HEK293 (cell line): ENCODE results near the gene SLC12A3.

Experiments
- CTCF ChIA-PET: fragments of 350-600 bp; formaldehyde crosslinking; extraction: SDS; loops from one replicate; lab custom pipeline; 2021; ENCODE audit warnings: antibody characterized with exemption; lab: Yijun Ruan, JAX
- POLR2A ChIA-PET: fragments of 300-600 bp; formaldehyde crosslinking; extraction: SDS; loops from one replicate; lab custom pipeline; 2020; ENCODE audit warnings: antibody characterized with exemption, inconsistent platforms; lab: Yijun Ruan, JAX
- H3K27ac ChIP-seq: fragments of 200-500 bp; sonication (Bioruptor generic); 2 replicates; pipeline ENCODE4 v1.5.1; 2014; ENCODE audit warnings: low read depth, low read length, control low read depth, inconsistent platforms; ENCODE audit errors: extremely low read depth
- H3K36me3 ChIP-seq, 2 experiments: fragments of 200-500 bp in 1 of 2; sonication (Bioruptor generic) in 1 of 2; 1 replicate in 1 of 2; 2 replicates in 1 of 2; pipeline ENCODE4 v1.5.1; 2014 to 2017; ENCODE audit warnings: inconsistent platforms in 2 of 2, low read length in 2 of 2; ENCODE audit not compliant: control insufficient read depth in 2 of 2, insufficient read depth in 1 of 2
- H3K4me1 ChIP-seq: fragments of 200-500 bp; sonication (Bioruptor generic); 2 replicates; pipeline ENCODE4 v1.5.1; 2014; ENCODE audit warnings: mild to moderate bottlenecking, low read length, inconsistent platforms; ENCODE audit not compliant: control insufficient read depth, insufficient read depth
- H3K4me3 ChIP-seq: 2 replicates; pipeline ENCODE4 v1.5.1; 2011; ENCODE audit warnings: low read depth, mild to moderate bottlenecking, control low read depth, low read length, moderate library complexity
- H3K9me3 ChIP-seq: fragments of 200-500 bp; sonication (Bioruptor generic); 2 replicates; pipeline ENCODE4 v1.5.1; 2014; ENCODE audit warnings: low read depth, low read length, inconsistent platforms; ENCODE audit not compliant: control insufficient read depth, insufficient read depth
- EGR2 ChIP-seq: fragments of 450-650 bp; formaldehyde crosslinking; IDR thresholded peaks from 2 replicates; pipeline ENCODE4 v1.5.1; 2016; ENCODE audit warnings: low read depth, missing biosample characterization, missing genetic modification characterization
- GLI2 ChIP-seq: fragments of 450-650 bp; formaldehyde crosslinking; IDR thresholded peaks from 2 replicates; pipeline ENCODE4; 2017; ENCODE audit warnings: missing biosample characterization, missing genetic modification characterization, low read depth, borderline replicate concordance
- KLF16 ChIP-seq: fragments of 450-650 bp; formaldehyde crosslinking; IDR thresholded peaks from 2 replicates; pipeline ENCODE4 v1.5.1; 2017; ENCODE audit warnings: missing biosample characterization, missing genetic modification characterization
- PRDM4 ChIP-seq: fragments of 450-650 bp; formaldehyde crosslinking; IDR thresholded peaks from 2 replicates; pipeline ENCODE4 v1.5.1; 2017; ENCODE audit warnings: missing biosample characterization, missing genetic modification characterization
- SCRT2 ChIP-seq: fragments of 450-650 bp; formaldehyde crosslinking; IDR thresholded peaks from 2 replicates; pipeline ENCODE4 v1.5.1; 2016; ENCODE audit warnings: missing biosample characterization, missing genetic modification characterization
- YY1 ChIP-seq: fragments of 450-650 bp; formaldehyde crosslinking; IDR thresholded peaks from 2 replicates; pipeline ENCODE4 v1.5.1; 2018; ENCODE audit warnings: missing biosample characterization, missing genetic modification characterization
- ZFP37 ChIP-seq: fragments of 450-650 bp; formaldehyde crosslinking; IDR thresholded peaks from 2 replicates; pipeline ENCODE4 v1.5.1; 2016; ENCODE audit warnings: missing biosample characterization, missing genetic modification characterization
- ZNF132 ChIP-seq: fragments of 450-650 bp; formaldehyde crosslinking; IDR thresholded peaks from 2 replicates; pipeline ENCODE4 v1.5.1; 2017; ENCODE audit warnings: missing biosample characterization, missing genetic modification characterization, borderline replicate concordance
- ZNF211 ChIP-seq: fragments of 450-650 bp; formaldehyde crosslinking; IDR thresholded peaks from 2 replicates; pipeline ENCODE4 v1.5.1; 2016; ENCODE audit warnings: low read depth, missing biosample characterization, missing genetic modification characterization
- ZNF223 ChIP-seq: fragments of 450-650 bp; formaldehyde crosslinking; IDR thresholded peaks from 2 replicates; pipeline ENCODE4 v1.5.1; 2016; ENCODE audit warnings: missing biosample characterization, missing genetic modification characterization
- ZNF239 ChIP-seq: fragments of 450-650 bp; formaldehyde crosslinking; IDR thresholded peaks from 2 replicates; pipeline ENCODE4 v1.5.1; 2016; ENCODE audit warnings: missing biosample characterization, missing genetic modification characterization
- ZNF280C ChIP-seq: fragments of 450-650 bp; formaldehyde crosslinking; IDR thresholded peaks from 2 replicates; pipeline ENCODE4 v1.5.1; 2016; ENCODE audit warnings: missing biosample characterization, missing genetic modification characterization
- ZNF350 ChIP-seq: fragments of 450-650 bp; formaldehyde crosslinking; IDR thresholded peaks from 2 replicates; pipeline ENCODE4 v1.5.0; 2017; ENCODE audit warnings: missing biosample characterization, mild to moderate bottlenecking, missing genetic modification characterization
- ZNF513 ChIP-seq: fragments of 450-650 bp; IDR thresholded peaks from 2 replicates; pipeline ENCODE4 v1.5.1; 2018; ENCODE audit warnings: missing biosample characterization, missing genetic modification characterization
- ZNF654 ChIP-seq: fragments of 450-650 bp; formaldehyde crosslinking; IDR thresholded peaks from 2 replicates; pipeline ENCODE4 v1.5.1; 2016; ENCODE audit warnings: low read depth, missing biosample characterization, missing genetic modification characterization
- ZNF677 ChIP-seq: fragments of 450-650 bp; IDR thresholded peaks from 2 replicates; pipeline ENCODE4 v1.5.0; 2018; ENCODE audit warnings: missing biosample characterization, mild to moderate bottlenecking, missing genetic modification characterization, moderate library complexity
- ZNF768 ChIP-seq: fragments of 450-650 bp; formaldehyde crosslinking; IDR thresholded peaks from 2 replicates; pipeline ENCODE4 v1.5.1; 2018; ENCODE audit warnings: missing biosample characterization, mild to moderate bottlenecking, missing genetic modification characterization

SLC12A3 gene

GRCh38 chr16:56861092-56861610, 3.9 kb upstream of the SLC12A3 start (continued):
- TF ChIP-seq EGR2 (peak; percentile 64), ZNF350 (tag by site-specific recombination) (no peak)
- TF ChIP-seq, all 188 proteins: peak for 11

GRCh38 chr16:56861756-56862155, 3.3 kb upstream of the SLC12A3 start:
- Histone ChIP-seq H3K27ac (no peak overlapping the region), H3K9me3 (no peaks in the 10 kb centered on the region), H3K4me3 (no peak overlapping the region), H3K36me3 (no peaks in the 10 kb centered on the region), H3K4me1 (peaks cover 12% of the 10 kb centered on the region)
- ChIA-PET POLR2A (interaction anchor here (0.9 to 1.1 kb wide), 2 partner anchors 9 to 70 kb away, joined by 3 to 4 read pairs; partner anchors contain the start of gene HERPUD1), CTCF (interaction anchor here (0.6 to 3.2 kb wide), 3 partner anchors 69 to 439 kb away, joined by 3 to 17 read pairs (median 4); no protein-coding TSS in a partner anchor)
- TF ChIP-seq YY1 (tag by site-specific recombination) (no peak), PRDM4 (tag by site-specific recombination) (no peak), KLF16 (tag by site-specific recombination) (no peak), ZNF223 (no peak), ZNF513 (no peak), ZNF211 (tag by site-specific recombination) (no peak), ZNF654 (tag by site-specific recombination) (no peak), ZNF239 (no peak)

GRCh38 chr16:56862776-56863175, 2.2 kb upstream of the SLC12A3 start:
- Histone ChIP-seq H3K4me3 (no peak overlapping the region), H3K36me3 (no peaks in the 10 kb centered on the region), H3K27ac (no peak overlapping the region), H3K9me3 (no peaks in the 10 kb centered on the region), H3K4me1 (peaks cover 12% of the 10 kb centered on the region)
- TF ChIP-seq SCRT2 (tag by site-specific recombination) (peak; percentile 56), GLI2 (no peak)
- ChIA-PET CTCF (interaction anchor here (0.5 to 3.2 kb wide), 2 partner anchors 70 to 238 kb away, joined by 3 to 17 read pairs; no protein-coding TSS in a partner anchor), POLR2A (no interaction called here)

GRCh38 chr16:56865394-56866062, 521 bp downstream of the SLC12A3 start:
- Histone ChIP-seq H3K4me1 (peaks cover 11% of the 10 kb centered on the region), H3K4me3 (no peak overlapping the region), H3K9me3 (no peaks in the 10 kb centered on the region), H3K27ac (no peak overlapping the region), H3K36me3 (no peaks in the 10 kb centered on the region)
- ChIA-PET POLR2A (no interaction called here), CTCF (interaction anchor here (1.0 to 2.8 kb wide), 4 partner anchors 10 to 93 kb away, joined by 3 to 22 read pairs (median 12); no protein-coding TSS in a partner anchor)
- TF ChIP-seq ZNF768 (0 out of 2 replicates have a peak, but pooled peaks have one; percentile 64), ZNF677 (tag by site-specific recombination) (no peak), ZNF132 (no peak), ZFP37 (no peak), ZNF280C (tag by site-specific recombination) (no peak)
